GM23338 (cell line): ENCODE measurements around the gene DEFB131B.

Experiments
- CTCF ChIP-seq, 2 experiments: fragments of 200-600 bp in 1 of 2; sonication (generic) in 1 of 2; conservative IDR thresholded peaks; 2 replicates each; pipeline versions ENCODE4 v1.5.1 to v1.6.1; 2016 to 2017; ENCODE audit warnings: antibody characterized with exemption in 2 of 2, low read depth in 2 of 2, mild to moderate bottlenecking in 2 of 2, moderate library complexity in 1 of 2
- EZH2 ChIP-seq: fragments of 200-600 bp; sonication (generic); IDR thresholded peaks from one replicate; pipeline ENCODE4 v1.8.0; 2017; ENCODE audit warnings: antibody characterized with exemption, mild to moderate bottlenecking, low read depth; ENCODE audit not compliant: unreplicated experiment
- EZH2phosphoT487 ChIP-seq: fragments of 200-600 bp; sonication (generic); IDR thresholded peaks from one replicate; pipeline ENCODE4 v1.8.1; 2018; ENCODE audit warnings: antibody characterized with exemption; ENCODE audit not compliant: unreplicated experiment
- POLR2AphosphoS5 ChIP-seq: IDR thresholded peaks from 2 replicates; pipeline ENCODE4 v1.6.1; 2016; ENCODE audit warnings: antibody characterized with exemption, low read depth
- TF ChIP-seq, protein P1 (sequence below): IDR thresholded peaks from one replicate; pipeline ENCODE4 v1.6.1; 2018; ENCODE audit warnings: antibody characterized with exemption; ENCODE audit not compliant: unreplicated experiment

DNA sequence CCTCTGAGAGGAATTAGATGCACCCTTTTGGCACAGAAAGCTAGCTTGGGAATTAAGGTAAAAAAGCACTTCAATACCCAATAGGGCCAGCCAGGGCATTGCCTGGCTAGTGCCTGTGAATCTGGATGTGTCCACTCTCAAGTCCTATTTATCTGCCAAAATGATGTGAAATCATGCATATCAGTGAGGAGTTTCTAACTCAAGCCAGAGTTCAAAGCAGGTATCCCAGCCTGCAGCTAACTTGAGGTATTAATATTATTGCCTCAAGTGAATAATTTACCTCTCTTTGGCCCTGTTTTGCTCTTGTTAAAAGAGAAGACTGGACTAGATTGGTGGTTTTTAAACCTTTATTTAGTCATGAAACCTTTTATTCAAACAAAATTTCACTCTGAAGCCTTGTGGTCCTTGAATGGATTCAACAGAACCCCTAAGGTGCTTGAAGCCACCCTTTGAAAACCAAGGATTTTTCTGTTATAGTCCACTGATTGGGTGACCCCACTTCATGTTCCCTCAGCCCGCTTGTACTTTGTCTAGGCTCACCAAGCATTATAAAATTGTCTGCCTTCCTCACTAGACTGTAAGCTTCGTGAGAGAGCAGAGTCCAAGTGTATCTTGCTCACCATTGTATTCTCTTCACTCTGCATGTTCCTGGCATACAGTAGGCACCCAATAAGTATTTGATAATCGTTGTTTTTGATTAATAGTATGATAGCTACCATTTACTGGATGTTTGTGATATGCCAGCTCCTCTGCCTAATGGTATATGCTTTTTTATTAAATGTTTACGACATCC lies 55.1 kb downstream of the DEFB131B start:
- TF ChIP-seq CTCF (conservative IDR thresholded peaks at IDR 0.05; ENCODE audit: low read depth in 2 of 2): no peak
- no peak for TF ChIP-seq EZH2
- TF ChIP-seq POLR2AphosphoS5: no peak
- TF ChIP-seq, protein P1, sequence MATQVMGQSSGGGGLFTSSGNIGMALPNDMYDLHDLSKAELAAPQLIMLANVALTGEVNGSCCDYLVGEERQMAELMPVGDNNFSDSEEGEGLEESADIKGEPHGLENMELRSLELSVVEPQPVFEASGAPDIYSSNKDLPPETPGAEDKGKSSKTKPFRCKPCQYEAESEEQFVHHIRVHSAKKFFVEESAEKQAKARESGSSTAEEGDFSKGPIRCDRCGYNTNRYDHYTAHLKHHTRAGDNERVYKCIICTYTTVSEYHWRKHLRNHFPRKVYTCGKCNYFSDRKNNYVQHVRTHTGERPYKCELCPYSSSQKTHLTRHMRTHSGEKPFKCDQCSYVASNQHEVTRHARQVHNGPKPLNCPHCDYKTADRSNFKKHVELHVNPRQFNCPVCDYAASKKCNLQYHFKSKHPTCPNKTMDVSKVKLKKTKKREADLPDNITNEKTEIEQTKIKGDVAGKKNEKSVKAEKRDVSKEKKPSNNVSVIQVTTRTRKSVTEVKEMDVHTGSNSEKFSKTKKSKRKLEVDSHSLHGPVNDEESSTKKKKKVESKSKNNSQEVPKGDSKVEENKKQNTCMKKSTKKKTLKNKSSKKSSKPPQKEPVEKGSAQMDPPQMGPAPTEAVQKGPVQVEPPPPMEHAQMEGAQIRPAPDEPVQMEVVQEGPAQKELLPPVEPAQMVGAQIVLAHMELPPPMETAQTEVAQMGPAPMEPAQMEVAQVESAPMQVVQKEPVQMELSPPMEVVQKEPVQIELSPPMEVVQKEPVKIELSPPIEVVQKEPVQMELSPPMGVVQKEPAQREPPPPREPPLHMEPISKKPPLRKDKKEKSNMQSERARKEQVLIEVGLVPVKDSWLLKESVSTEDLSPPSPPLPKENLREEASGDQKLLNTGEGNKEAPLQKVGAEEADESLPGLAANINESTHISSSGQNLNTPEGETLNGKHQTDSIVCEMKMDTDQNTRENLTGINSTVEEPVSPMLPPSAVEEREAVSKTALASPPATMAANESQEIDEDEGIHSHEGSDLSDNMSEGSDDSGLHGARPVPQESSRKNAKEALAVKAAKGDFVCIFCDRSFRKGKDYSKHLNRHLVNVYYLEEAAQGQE: no peak
- no peak for TF ChIP-seq EZH2phosphoT487
